ENCODE results near the gene CD59. TPM values are rescaled to one million over a fixed set of nuclear protein-coding genes. Genes with fewer than 3 reads are reported as not detected.

Gene CD59
- total RNA-seq, 1 donor from 2014 or later, result 718 TPM

DNA sequence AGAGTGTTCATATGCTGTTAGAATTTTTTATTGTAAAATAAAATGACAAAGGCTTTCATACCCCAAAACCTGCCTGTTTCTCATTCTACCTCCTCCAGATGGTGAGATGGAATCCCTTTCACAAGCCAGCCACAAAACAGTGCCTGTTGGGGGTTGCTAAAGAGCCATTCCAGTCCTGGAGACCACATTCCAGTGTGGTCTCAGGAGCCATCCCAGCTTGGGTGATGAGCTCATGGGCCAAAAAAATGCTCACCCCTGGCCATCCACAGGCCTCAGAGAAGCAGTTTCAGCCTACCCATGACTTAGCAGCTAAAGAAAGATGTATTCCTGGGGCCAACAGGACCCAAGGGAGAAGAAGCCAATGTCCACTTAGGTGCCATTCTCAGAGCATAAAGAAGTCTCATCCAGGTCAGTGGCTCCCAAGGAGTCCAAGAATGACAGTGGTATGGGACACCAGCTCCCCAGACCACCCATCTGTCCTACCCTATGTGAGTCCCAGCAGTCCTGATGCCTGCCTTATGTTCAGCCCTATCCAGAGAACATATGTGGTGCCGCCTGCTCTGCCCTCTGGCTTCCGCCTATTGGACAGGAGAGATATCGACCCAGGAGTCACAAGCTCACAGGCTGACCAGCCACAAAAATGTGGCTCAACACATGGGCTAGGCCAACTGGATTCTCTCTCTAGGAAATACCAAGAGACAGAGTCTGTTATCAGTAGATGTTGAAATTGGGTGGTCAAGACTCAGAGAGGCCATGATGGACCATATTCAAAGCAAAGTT is 62.0 kb downstream of the CD59 start:
- no peak overlapping the region for H3K4me3 Mint-ChIP-seq (ENCODE audit: unreplicated experiment)
- TF ChIP-seq, protein P1, sequence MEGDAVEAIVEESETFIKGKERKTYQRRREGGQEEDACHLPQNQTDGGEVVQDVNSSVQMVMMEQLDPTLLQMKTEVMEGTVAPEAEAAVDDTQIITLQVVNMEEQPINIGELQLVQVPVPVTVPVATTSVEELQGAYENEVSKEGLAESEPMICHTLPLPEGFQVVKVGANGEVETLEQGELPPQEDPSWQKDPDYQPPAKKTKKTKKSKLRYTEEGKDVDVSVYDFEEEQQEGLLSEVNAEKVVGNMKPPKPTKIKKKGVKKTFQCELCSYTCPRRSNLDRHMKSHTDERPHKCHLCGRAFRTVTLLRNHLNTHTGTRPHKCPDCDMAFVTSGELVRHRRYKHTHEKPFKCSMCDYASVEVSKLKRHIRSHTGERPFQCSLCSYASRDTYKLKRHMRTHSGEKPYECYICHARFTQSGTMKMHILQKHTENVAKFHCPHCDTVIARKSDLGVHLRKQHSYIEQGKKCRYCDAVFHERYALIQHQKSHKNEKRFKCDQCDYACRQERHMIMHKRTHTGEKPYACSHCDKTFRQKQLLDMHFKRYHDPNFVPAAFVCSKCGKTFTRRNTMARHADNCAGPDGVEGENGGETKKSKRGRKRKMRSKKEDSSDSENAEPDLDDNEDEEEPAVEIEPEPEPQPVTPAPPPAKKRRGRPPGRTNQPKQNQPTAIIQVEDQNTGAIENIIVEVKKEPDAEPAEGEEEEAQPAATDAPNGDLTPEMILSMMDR (IDR thresholded peaks at IDR 0.05), result no peak
- no peak for DNase-seq (ENCODE audit: low spot score)
- peaks cover 5% of the 10 kb centered on the region for H3K4me1 Mint-ChIP-seq (ENCODE audit: low read depth)
- no peaks in the 10 kb centered on the region for H3K27me3 Mint-ChIP-seq (ENCODE audit: low read depth)
- H3K36me3 Mint-ChIP-seq (ENCODE audit: low read depth), result peaks cover 9% of the 10 kb centered on the region
- no peak overlapping the region for H3K27ac Mint-ChIP-seq (ENCODE audit: unreplicated experiment)
- peaks cover 15% of the 10 kb centered on the region for H3K9me3 Mint-ChIP-seq (ENCODE audit: low read depth)

DNA sequence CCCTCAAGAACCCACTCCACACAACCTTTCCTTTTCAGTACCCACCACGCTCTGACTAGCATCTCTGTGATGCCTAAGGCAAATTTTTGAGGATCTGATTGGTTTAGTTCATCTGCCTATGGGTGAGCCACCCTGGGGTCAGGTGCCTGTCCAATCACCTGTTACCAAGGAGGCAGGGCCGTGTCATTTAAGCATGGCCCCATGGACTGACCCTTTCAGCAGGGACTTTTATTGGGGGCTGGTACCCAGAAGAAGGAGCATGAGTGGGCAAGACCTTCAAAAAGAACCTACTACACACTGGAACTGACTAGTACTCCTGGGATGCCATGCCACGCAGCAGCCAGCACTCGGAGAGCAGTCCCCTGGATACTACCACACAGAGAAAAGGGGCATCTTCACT is 64.0 kb downstream of the CD59 start:
- Mint-ChIP-seq H3K27ac (ENCODE audit: unreplicated experiment) (no peak overlapping the region), H3K27me3 (ENCODE audit: low read depth) (no peaks in the 10 kb centered on the region), H3K4me3 (ENCODE audit: unreplicated experiment) (no peak overlapping the region), H3K4me1 (ENCODE audit: low read depth) (peaks cover 5% of the 10 kb centered on the region), H3K36me3 (ENCODE audit: low read depth) (peaks cover 1% of the 10 kb centered on the region), H3K9me3 (ENCODE audit: low read depth) (peaks cover 4% of the 10 kb centered on the region)
- no peak for DNase-seq (ENCODE audit: low spot score)
- TF ChIP-seq, protein P1 (IDR thresholded peaks at IDR 0.05), result no peak

DNA sequence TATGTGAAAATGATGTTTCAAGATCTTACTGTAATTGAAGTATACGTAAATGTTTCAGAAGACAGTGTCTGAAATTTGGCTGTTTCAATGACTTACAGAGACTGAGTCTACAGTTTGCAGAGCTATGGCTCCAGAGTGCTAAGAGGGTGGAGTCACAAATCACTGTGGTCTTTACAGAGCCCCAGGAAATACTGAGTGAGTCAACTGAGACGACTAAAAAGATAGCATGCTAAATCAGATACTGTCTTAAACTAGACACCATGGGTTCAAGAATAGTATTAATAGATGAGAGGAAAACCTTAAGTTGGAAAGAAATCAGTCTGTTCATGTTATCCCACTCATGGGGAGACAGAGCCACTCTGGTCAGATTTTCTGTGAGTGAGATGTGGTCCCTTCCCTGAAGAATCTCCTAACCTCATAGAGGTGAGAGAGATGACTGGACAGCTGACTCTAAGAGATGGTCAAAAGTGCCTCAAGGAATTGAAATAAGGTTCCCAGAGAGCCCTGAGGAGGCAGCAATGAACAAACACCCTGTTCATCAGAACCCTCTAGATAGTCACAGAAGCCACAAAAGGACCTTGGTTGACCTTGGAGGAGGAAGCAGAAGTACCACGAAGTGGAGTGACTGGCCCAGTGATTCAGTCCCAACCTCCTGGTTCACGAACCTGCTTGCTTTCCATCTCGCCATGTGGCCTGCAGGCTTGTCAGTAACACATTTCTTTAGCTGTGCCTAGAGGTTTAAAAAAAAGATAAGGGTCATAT is 65.8 kb downstream of the CD59 start:
- peak overlapping the region; percentile 18 for H3K27ac Mint-ChIP-seq (ENCODE audit: unreplicated experiment)
- H3K4me3 Mint-ChIP-seq (ENCODE audit: unreplicated experiment), result no peak overlapping the region
- DNase-seq (ENCODE audit: low spot score), result no peak
- no peaks in the 10 kb centered on the region for H3K36me3 Mint-ChIP-seq (ENCODE audit: low read depth)
- TF ChIP-seq, protein P1 (IDR thresholded peaks at IDR 0.05), result no peak
- H3K4me1 Mint-ChIP-seq (ENCODE audit: low read depth), result peaks cover 5% of the 10 kb centered on the region
- no peaks in the 10 kb centered on the region for H3K9me3 Mint-ChIP-seq (ENCODE audit: low read depth)
- H3K27me3 Mint-ChIP-seq (ENCODE audit: low read depth), result no peaks in the 10 kb centered on the region

DNA sequence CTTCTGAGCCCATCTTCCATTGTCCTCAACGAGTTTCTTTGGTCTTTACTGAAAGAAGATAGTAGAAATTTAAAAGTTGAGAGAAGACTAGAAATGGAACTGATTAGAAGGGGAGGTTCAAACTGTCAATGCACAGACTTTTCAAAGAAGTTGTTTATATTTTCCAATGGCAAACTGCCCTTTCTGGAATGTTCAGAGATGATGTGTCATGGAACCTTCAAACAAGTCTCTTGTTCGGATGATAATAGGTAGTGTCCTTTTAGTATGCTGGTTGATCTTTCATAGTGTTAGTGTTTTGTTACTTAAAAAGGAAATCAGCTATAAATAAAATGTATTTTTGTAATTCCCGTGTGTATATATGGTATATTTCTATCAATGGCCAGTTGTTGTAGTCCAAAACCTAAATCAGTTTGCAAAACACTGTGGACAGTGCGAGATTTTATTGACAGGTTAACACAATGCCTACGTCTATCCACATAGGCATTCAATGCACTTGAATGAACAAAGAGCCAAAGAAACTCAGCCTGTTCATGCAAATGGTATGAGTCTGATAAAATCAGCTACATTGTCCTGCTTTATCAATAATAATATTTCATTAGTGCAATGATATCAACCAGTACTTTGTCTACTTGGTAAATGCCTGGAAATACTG is 66.5 kb downstream of the CD59 start:
- H3K36me3 Mint-ChIP-seq (ENCODE audit: low read depth), result no peaks in the 10 kb centered on the region
- no peaks in the 10 kb centered on the region for H3K9me3 Mint-ChIP-seq (ENCODE audit: low read depth)
- no peak for DNase-seq (ENCODE audit: low spot score)
- no peak overlapping the region for H3K4me3 Mint-ChIP-seq (ENCODE audit: unreplicated experiment)
- peaks cover 5% of the 10 kb centered on the region for H3K4me1 Mint-ChIP-seq (ENCODE audit: low read depth)
- no peaks in the 10 kb centered on the region for H3K27me3 Mint-ChIP-seq (ENCODE audit: low read depth)
- TF ChIP-seq, protein P1 (IDR thresholded peaks at IDR 0.05), result no peak
- no peak overlapping the region for H3K27ac Mint-ChIP-seq (ENCODE audit: unreplicated experiment)

DNA sequence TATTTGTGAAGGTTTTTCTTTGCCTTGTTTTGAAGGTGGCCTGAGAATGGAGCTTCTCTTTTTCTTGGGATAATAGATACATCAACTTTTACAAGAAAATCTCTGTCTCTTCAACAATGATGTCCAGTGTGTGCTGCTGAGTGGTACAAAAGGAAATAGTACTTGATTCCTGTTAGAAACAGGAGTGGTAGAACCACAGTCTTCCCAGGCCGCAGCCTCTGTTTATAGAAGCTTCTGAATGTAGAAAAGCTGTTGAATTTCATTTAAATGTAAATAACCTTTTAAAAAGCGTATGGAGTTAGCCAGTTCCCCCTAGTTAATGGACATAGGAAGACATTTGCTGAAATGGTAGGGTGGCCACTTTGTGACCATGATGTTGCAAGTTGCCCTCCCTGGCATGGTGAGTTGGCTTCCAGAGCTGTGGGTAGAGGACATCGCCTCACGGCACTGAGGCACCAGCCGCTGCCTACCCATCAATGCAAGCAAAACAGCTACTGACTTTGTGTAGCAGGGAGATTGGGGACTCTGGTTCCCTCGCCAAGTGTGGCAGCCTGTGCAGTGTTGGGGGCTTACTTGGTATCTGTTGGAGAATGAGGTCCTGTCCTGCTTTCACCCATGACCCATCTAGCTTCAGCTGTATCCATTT is 67.1 kb downstream of the CD59 start:
- Mint-ChIP-seq H3K27me3 (ENCODE audit: low read depth) (no peaks in the 10 kb centered on the region), H3K27ac (ENCODE audit: unreplicated experiment) (no peak overlapping the region), H3K9me3 (ENCODE audit: low read depth) (no peaks in the 10 kb centered on the region), H3K4me1 (ENCODE audit: low read depth) (peaks cover 5% of the 10 kb centered on the region), H3K36me3 (ENCODE audit: low read depth) (no peaks in the 10 kb centered on the region), H3K4me3 (ENCODE audit: unreplicated experiment) (no peak overlapping the region)
- TF ChIP-seq, protein P1 (IDR thresholded peaks at IDR 0.05), result no peak
- DNase-seq (ENCODE audit: low spot score), result no peak
